Upper lobe of left lung (tissue), 6 donors: ENCODE data around the gene KIF25. TPM values are rescaled to one million over a fixed set of nuclear protein-coding genes. Genes with fewer than 3 reads are reported as not detected.

ENCODE experiments used
- ATAC-seq, 2 donors: fragments of 200-7000 bp; cut with Tn5 transposase; one replicate each; pipeline ENCODE4 v1.9.1; 2022; ENCODE audit warnings: mild to moderate bottlenecking in 2 of 2, moderate library complexity in 2 of 2; ENCODE audit not compliant: low FRiP score in 2 of 2
- DNase-seq, 2 donors: peaks; one replicate each; pipeline ENCODE4 v3.0.0-alpha.2; 2019 to 2020
- H3K27ac ChIP-seq, 4 donors: fragments of 200-600 bp; sonication (generic); one replicate each; pipeline ENCODE4 v1.5.1; 2016 to 2019
- H3K27me3 ChIP-seq, 4 donors: fragments of 200-600 bp; sonication (generic); one replicate each; pipeline ENCODE4 v1.5.1; 2017 to 2019
- H3K36me3 ChIP-seq, 4 donors: fragments of 200-600 bp; sonication (generic); one replicate each; pipeline ENCODE4 v1.5.1; 2016 to 2019
- H3K4me1 ChIP-seq, 4 donors: fragments of 200-600 bp; sonication (generic); one replicate each; pipeline ENCODE4 v1.5.1; 2018 to 2019
- H3K4me3 ChIP-seq, 4 donors: fragments of 200-600 bp; sonication (generic); one replicate each; pipeline ENCODE4 v1.5.1; 2017 to 2019; ENCODE audit warnings: mild to moderate bottlenecking in 2 of 4, moderate library complexity in 1 of 4
- H3K9me3 ChIP-seq, 4 donors: fragments of 200-600 bp; sonication (generic); one replicate each; pipeline ENCODE4 v1.5.1; 2018 to 2019
- CTCF ChIP-seq, 6 experiments: fragments of 450-650 bp in 4 of 6; fragments of 200-600 bp in 2 of 6; sonication (generic) in 2 of 6; IDR thresholded peaks; one replicate each; pipeline ENCODE4 v1.5.1; 2016 to 2019; ENCODE audit warnings: antibody characterized with exemption in 6 of 6
- EP300 ChIP-seq, 4 donors: sonication (generic); formaldehyde crosslinking; IDR thresholded peaks; one replicate each; pipeline ENCODE4 v1.5.1; 2017; ENCODE audit warnings: antibody characterized with exemption in 4 of 4, control low read depth in 2 of 4
- POLR2A ChIP-seq, 4 donors: fragments of 450-650 bp; IDR thresholded peaks; one replicate each; pipeline ENCODE4 v1.5.1; 2016 to 2017; ENCODE audit warnings: antibody characterized with exemption in 4 of 4, mild to moderate bottlenecking in 2 of 4
- POLR2AphosphoS5 ChIP-seq, 2 donors: sonication (generic); formaldehyde crosslinking; IDR thresholded peaks; one replicate each; pipeline ENCODE4 v1.5.1; 2017; ENCODE audit warnings: antibody characterized with exemption in 2 of 2
- WGBS, 2 donors: methylation state at CpG; one replicate each; pipeline ENCODE4 v1.1.5; 2017 to 2018; 5-methylcytosine and 5-hydroxymethylcytosine counted together
- total RNA-seq, 6 donors: library from RNA; depleted of rRNA in 4 of 6; stranded (reverse); fragments of >200 nt in 4 of 6; gene quantifications; one replicate each; pipeline versions ENCODE4 v1.1.0 to v1.2.1, GENCODE V29; 2016 to 2021
- donor health status: DM: no; HTN: no; CAD: no; lungs with moderate emphysema.
- donor health status: DM: no; HTN: yes; CAD: no; lungs with severe emphysema.

Gene KIF25
- total RNA-seq, 6 donors from 2014 or later: 0.17 to 0.54 (median 0.30) TPM; not detected in 3

GRCh38 chr6:168020242-168020641 is 22.8 kb downstream of the KIF25 start:
- H3K4me3 ChIP-seq: no peak overlapping the region
- H3K27me3 ChIP-seq: no peaks in the 10 kb centered on the region
- 90 to 94% methylated on average over 8 of the region's 8 CpGs for WGBS, 2 donors
- H3K9me3 ChIP-seq: no peaks in the 10 kb centered on the region
- DNase-seq (no peak), ATAC-seq (no peak)
- no peak for TF ChIP-seq POLR2A (IDR thresholded peaks at IDR 0.05)
- TF ChIP-seq EP300 (IDR thresholded peaks at IDR 0.05): no peak
- TF ChIP-seq POLR2AphosphoS5 (IDR thresholded peaks at IDR 0.05): no peak
- H3K36me3 ChIP-seq: no peaks in the 10 kb centered on the region
- H3K4me1 ChIP-seq: peaks cover 0 to 2% (median 0%) of the 10 kb centered on the region in 4 donors
- H3K27ac ChIP-seq: no peak overlapping the region

GRCh38 chr6:168021581-168021980 is 24.1 kb downstream of the KIF25 start:
- DNase-seq (no peak), ATAC-seq (no peak)
- H3K36me3 ChIP-seq: no peaks in the 10 kb centered on the region
- peaks cover 0 to 2% (median 0%) of the 10 kb centered on the region in 4 donors for H3K4me1 ChIP-seq
- TF ChIP-seq CTCF (IDR thresholded peaks at IDR 0.05): no peak
- H3K27me3 ChIP-seq: no peaks in the 10 kb centered on the region
- no peak overlapping the region for H3K4me3 ChIP-seq
- H3K27ac ChIP-seq: no peak overlapping the region
- no peaks in the 10 kb centered on the region for H3K9me3 ChIP-seq
- WGBS, 2 donors: 78 to 82% methylated on average over 5 of the region's 5 CpGs

DNA sequence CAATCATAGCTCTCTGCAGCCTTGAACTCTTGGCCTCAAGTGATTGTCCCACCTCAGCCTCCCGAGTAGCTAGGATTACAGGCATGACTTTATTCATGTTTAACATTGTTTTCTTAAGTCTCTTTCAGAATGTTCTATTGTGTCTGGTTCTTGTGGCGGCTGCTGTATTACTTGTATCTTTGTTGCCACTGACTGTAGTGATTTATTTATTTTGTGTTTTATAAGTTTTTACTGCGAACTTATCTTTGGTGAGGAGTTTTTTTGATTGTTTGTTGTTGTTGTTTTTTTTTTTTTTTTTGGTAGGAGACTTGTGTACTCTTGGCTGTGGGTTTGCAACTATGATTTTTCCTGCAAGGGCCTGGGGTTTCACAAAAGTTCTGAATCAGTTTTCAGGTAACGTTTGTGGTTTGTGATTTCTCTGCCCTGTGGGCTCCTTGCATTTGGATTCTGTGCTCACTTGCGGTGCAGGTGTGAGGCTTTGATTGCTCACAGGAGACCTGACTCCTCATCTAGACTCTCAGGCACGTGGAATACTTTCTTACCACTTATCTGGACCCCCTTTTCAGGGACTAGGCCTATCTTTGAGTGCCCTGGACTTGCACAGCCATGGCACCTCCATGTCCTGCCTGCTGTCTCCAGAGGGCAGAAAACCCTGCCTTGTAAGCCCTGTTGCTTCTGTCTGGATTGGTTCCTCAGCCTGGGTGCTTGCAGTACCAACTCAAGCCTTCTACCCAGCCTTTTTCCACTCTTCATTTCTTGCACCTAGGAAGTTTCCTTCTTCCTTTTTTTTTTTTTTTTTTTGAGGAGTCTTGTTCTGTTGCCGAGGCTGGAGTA is 25.2 kb downstream of the KIF25 start:
- Histone ChIP-seq H3K27me3 (no peaks in the 10 kb centered on the region), H3K4me1 (peaks cover 0 to 2% (median 0%) of the 10 kb centered on the region in 4 donors), H3K27ac (no peak overlapping the region), H3K4me3 (no peak overlapping the region), H3K9me3 (no peaks in the 10 kb centered on the region), H3K36me3 (no peaks in the 10 kb centered on the region)
- TF ChIP-seq CTCF (IDR thresholded peaks at IDR 0.05): no peak
- TF ChIP-seq POLR2AphosphoS5 (IDR thresholded peaks at IDR 0.05): no peak
- no peak for TF ChIP-seq POLR2A (IDR thresholded peaks at IDR 0.05)
- TF ChIP-seq EP300 (IDR thresholded peaks at IDR 0.05): no peak
- no peak for DNase-seq
- no peak for ATAC-seq
- WGBS, 2 donors: 84 to 87% methylated on average over 7 of the region's 7 CpGs

GRCh38 chr6:168024951-168025510 is 27.6 kb downstream of the KIF25 start:
- H3K27ac ChIP-seq: no peak overlapping the region
- TF ChIP-seq POLR2AphosphoS5 (IDR thresholded peaks at IDR 0.05) (no peak), POLR2A (IDR thresholded peaks at IDR 0.05) (no peak), CTCF (IDR thresholded peaks at IDR 0.05) (no peak), EP300 (IDR thresholded peaks at IDR 0.05) (no peak)
- ATAC-seq: no peak
- no peaks in the 10 kb centered on the region for H3K27me3 ChIP-seq
- WGBS, 2 donors: 84 to 87% methylated on average over 18 of the region's 18 CpGs
- no peak overlapping the region for H3K4me3 ChIP-seq
- H3K9me3 ChIP-seq: no peaks in the 10 kb centered on the region
- no peaks in the 10 kb centered on the region for H3K36me3 ChIP-seq
- DNase-seq: no peak
- H3K4me1 ChIP-seq: peaks cover 0 to 2% (median 0%) of the 10 kb centered on the region in 4 donors

DNA sequence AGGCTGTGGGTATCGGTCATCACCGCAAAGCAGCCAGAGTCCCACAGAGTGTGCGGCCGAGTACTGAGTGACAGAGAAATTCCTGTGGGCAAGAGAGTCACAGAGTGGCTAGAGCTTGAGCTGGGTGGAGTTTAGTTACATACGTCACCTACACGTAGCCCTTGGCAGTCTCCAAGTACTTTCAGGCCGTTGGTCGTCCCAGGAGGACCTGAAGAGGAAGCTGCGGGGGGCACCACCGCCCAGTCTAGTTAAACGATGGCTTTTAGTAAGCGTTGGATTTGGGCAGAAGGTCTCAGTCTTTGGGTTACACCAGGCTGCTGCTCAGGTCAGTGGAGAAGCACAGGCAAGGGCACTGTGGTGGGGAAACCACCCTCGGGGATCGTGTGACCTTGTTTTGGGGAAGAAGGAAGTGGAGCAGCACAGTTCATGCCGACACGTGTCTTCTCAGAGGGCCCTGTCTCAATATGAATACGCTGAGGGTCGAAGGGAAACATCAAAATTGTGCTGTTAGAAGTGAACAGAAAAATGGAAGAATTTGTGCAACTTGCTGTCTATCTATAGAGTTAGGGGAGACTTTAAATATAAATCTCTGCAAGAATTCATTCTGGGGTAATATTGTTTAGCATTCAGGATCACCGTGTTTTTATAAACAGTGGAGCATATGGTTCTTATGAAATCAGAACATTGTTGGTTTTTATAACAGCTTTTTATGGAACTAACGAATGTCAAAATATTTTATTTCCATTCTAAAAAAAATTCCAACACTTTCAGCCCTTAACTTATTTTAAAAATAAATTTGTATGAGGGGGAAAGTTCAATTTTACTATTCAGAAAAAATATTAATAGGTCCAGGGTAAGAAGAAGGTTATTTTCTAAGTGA is 28.6 kb downstream of the KIF25 start:
- no peaks in the 10 kb centered on the region for H3K36me3 ChIP-seq
- DNase-seq (no peak), ATAC-seq (no peak)
- WGBS, 2 donors: 81 to 88% methylated on average over 20 of the region's 20 CpGs
- no peaks in the 10 kb centered on the region for H3K9me3 ChIP-seq
- peaks cover 0 to 9% (median 7%) of the 10 kb centered on the region in 4 donors for H3K4me1 ChIP-seq
- TF ChIP-seq POLR2A (IDR thresholded peaks at IDR 0.05) (no peak), CTCF (IDR thresholded peaks at IDR 0.05) (no peak), POLR2AphosphoS5 (IDR thresholded peaks at IDR 0.05) (no peak), EP300 (IDR thresholded peaks at IDR 0.05) (no peak)
- H3K27me3 ChIP-seq: no peaks in the 10 kb centered on the region
- H3K4me3 ChIP-seq: no peak overlapping the region
- H3K27ac ChIP-seq: no peak overlapping the region
